Liver (tissue), 9 donors: Measurements from ENCODE around the gene PLA2G4E. TPM values are rescaled to one million over a fixed set of nuclear protein-coding genes. Genes with fewer than 3 reads are reported as not detected.

Experiments used
- DNase-seq: peaks from one replicate; pipeline ENCODE4 v3.0.0-alpha.2; 2017; ENCODE audit warnings: low spot score
- H3K27ac ChIP-seq, 2 donors: one replicate each; pipeline ENCODE4 v1.7.0; 2013; ENCODE audit warnings: inconsistent platforms in 2 of 2, low read length in 2 of 2, control low read depth in 1 of 2, low read depth in 1 of 2, mild to moderate bottlenecking in 1 of 2
- H3K27me3 ChIP-seq, 4 donors: one replicate each; pipeline versions ENCODE4 v1.6.1 to v1.7.0; 2013; ENCODE audit warnings: low read length in 3 of 4, inconsistent platforms in 1 of 4, mild to moderate bottlenecking in 1 of 4, moderate library complexity in 1 of 4; ENCODE audit not compliant: control insufficient read depth in 4 of 4, insufficient read depth in 4 of 4
- H3K36me3 ChIP-seq, 4 donors: one replicate each; pipeline versions ENCODE4 v1.6.1 to v1.7.0; 2013; ENCODE audit warnings: low read length in 3 of 4, mild to moderate bottlenecking in 3 of 4, low read depth in 1 of 4, moderate library complexity in 1 of 4; ENCODE audit not compliant: control insufficient read depth in 4 of 4, insufficient read depth in 3 of 4
- H3K4me1 ChIP-seq, 4 donors: one replicate each; pipeline versions ENCODE4 v1.6.1 to v1.7.0; 2013; ENCODE audit warnings: low read length in 3 of 4, mild to moderate bottlenecking in 3 of 4, moderate library complexity in 1 of 4; ENCODE audit not compliant: control insufficient read depth in 4 of 4, insufficient read depth in 4 of 4
- H3K4me3 ChIP-seq, 3 donors: one replicate each; pipeline versions ENCODE4 v1.6.1 to v1.7.0; 2013; ENCODE audit warnings: low read length in 3 of 3, control low read depth in 1 of 3, low read depth in 1 of 3, mild to moderate bottlenecking in 1 of 3
- H3K9ac ChIP-seq, 2 donors: one replicate each; pipeline ENCODE4 v1.7.0; 2013; ENCODE audit warnings: low read length in 2 of 2, mild to moderate bottlenecking in 2 of 2, moderate library complexity in 2 of 2, control low read depth in 1 of 2, low read depth in 1 of 2
- H3K9me3 ChIP-seq, 4 donors: one replicate each; pipeline versions ENCODE4 v1.6.1 to v1.7.0; 2013; ENCODE audit warnings: low read length in 3 of 4; ENCODE audit not compliant: control insufficient read depth in 4 of 4
- EGR1 ChIP-seq, 2 donors: IDR thresholded peaks; 2 replicates each; pipeline ENCODE4 v1.6.1; 2016 to 2018; ENCODE audit warnings: antibody characterized with exemption in 2 of 2, low read depth in 2 of 2
- FOXA1 ChIP-seq: IDR thresholded peaks from 2 replicates; pipeline ENCODE4 v1.6.1; 2016; ENCODE audit warnings: antibody characterized with exemption
- FOXA2 ChIP-seq: IDR thresholded peaks from 2 replicates; pipeline ENCODE4 v1.6.1; 2016; ENCODE audit warnings: antibody characterized with exemption
- GABPA ChIP-seq, 2 donors: IDR thresholded peaks in 1 of 2; conservative IDR thresholded peaks in 1 of 2; 2 replicates each; pipeline ENCODE4 v1.6.1; 2016; ENCODE audit warnings: antibody characterized with exemption in 2 of 2, mild to moderate bottlenecking in 1 of 2, moderate library complexity in 1 of 2
- HNF4A ChIP-seq, 2 donors: conservative IDR thresholded peaks; 2 replicates each; pipeline ENCODE4 v1.6.1; 2016; ENCODE audit warnings: antibody characterized with exemption in 2 of 2, mild to moderate bottlenecking in 2 of 2
- HNF4G ChIP-seq: IDR thresholded peaks from 2 replicates; pipeline ENCODE4 v1.6.1; 2016; ENCODE audit warnings: antibody characterized with exemption
- JUND ChIP-seq, 2 donors: IDR thresholded peaks; 2 replicates each; pipeline ENCODE4 v1.6.1; 2016; ENCODE audit warnings: antibody characterized with exemption in 2 of 2
- NR2F2 ChIP-seq: IDR thresholded peaks from 2 replicates; pipeline ENCODE4 v1.6.1; 2016; ENCODE audit warnings: antibody characterized with exemption
- RAD21 ChIP-seq, 2 donors: IDR thresholded peaks; 2 replicates each; pipeline ENCODE4 v1.6.1; 2016; ENCODE audit warnings: antibody characterized with exemption in 2 of 2, mild to moderate bottlenecking in 2 of 2
- RXRA ChIP-seq, 2 donors: IDR thresholded peaks; 2 replicates each; pipeline ENCODE4 v1.6.1; 2017 to 2018; ENCODE audit warnings: antibody characterized with exemption in 2 of 2, mild to moderate bottlenecking in 1 of 2
- SP1 ChIP-seq: IDR thresholded peaks from 2 replicates; pipeline ENCODE4 v1.6.1; 2018; ENCODE audit warnings: antibody characterized with exemption, mild to moderate bottlenecking
- TAF1 ChIP-seq: conservative IDR thresholded peaks from 2 replicates; pipeline ENCODE4 v1.6.1; 2016; ENCODE audit warnings: antibody characterized with exemption, mild to moderate bottlenecking
- YY1 ChIP-seq: IDR thresholded peaks from 2 replicates; pipeline ENCODE4 v1.6.1; 2016; ENCODE audit warnings: antibody characterized with exemption, mild to moderate bottlenecking
- WGBS: extraction: QIAGEN DNeasy Blood & Tissue Kit; methylation state at CpG from one replicate; pipeline ENCODE4 v1.1.7; 2013; 5-methylcytosine and 5-hydroxymethylcytosine counted together
- polyA plus RNA-seq, 2 donors: library from polyadenylated mRNA; stranded (reverse) in 1 of 2; unstranded in 1 of 2; fragments of 200-250 nt in 1 of 2; fragments of >200 nt in 1 of 2; fragmentation: Nextera tagmentation in 1 of 2; extraction: Ambion mirVana in 1 of 2; gene quantifications; one replicate each; pipeline versions ENCODE4 v1.2.1 to v1.2.3, GENCODE V29; 2013 to 2015
- total RNA-seq, 2 donors: library from RNA; depleted of rRNA; stranded (reverse); fragments of >200 nt; gene quantifications; one replicate each; pipeline ENCODE4 v1.2.3, GENCODE V29; 2014
- TF ChIP-seq, protein P1 (sequence below): IDR thresholded peaks from 2 replicates; pipeline ENCODE4 v1.6.1; 2016; ENCODE audit warnings: antibody characterized with exemption
- TF ChIP-seq, protein P2 (sequence below): IDR thresholded peaks from 2 replicates; pipeline ENCODE4 v1.6.1; 2016; ENCODE audit warnings: antibody characterized with exemption
- TF ChIP-seq, protein P3 (sequence below): IDR thresholded peaks from 2 replicates; pipeline ENCODE4 v1.6.1; 2016; ENCODE audit warnings: antibody characterized with exemption
- TF ChIP-seq, protein P4 (sequence below): IDR thresholded peaks from 2 replicates; pipeline ENCODE4 v1.6.1; 2016; ENCODE audit warnings: antibody characterized with exemption, mild to moderate bottlenecking
- TF ChIP-seq, protein P5 (sequence below): fragments of 150-350 bp; IDR thresholded peaks from 2 replicates; pipeline ENCODE4 v1.5.1; 2017; ENCODE audit warnings: improper control_type of control experiment, low read depth, low read length; ENCODE audit not compliant: missing input control
- donor health status: healthy.
- donor health status: healthy.
- donor health status: healthy.
- donor health status: healthy.
- donor health status: healthy.

Gene PLA2G4E
- total and polyA plus RNA-seq, 4 donors, result not detected

DNA sequence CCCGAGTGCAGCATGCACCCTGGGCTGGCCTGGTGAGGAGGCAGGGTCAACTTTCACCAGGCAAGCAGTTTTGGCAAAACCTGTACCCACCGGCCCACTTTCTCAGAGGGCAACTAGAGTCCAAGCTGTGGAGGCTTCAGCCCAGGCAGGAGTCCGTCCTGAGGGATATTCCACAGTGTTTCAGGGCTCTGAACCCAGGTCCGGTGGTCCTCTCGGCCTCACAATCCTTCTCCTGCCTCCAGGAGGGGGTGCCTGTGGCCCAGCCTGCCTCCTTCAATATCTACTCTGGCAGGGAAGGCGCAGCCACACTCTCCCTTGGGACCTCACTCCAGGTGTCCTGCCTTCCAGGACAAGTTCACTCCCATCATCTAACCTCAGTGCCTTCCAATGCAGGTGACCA is 3.9 kb downstream of the PLA2G4E start:
- TF ChIP-seq NR2F2, result no peak
- no peak for TF ChIP-seq GABPA (IDR thresholded peaks at IDR 0.05 in 1 of 2, conservative IDR thresholded peaks at IDR 0.05 in 1 of 2)
- no peak for TF ChIP-seq FOXA2
- no peak for TF ChIP-seq HNF4G
- no peak for TF ChIP-seq EGR1 (IDR thresholded peaks at IDR 0.05; ENCODE audit: low read depth in 2 of 2)
- TF ChIP-seq, protein P1, sequence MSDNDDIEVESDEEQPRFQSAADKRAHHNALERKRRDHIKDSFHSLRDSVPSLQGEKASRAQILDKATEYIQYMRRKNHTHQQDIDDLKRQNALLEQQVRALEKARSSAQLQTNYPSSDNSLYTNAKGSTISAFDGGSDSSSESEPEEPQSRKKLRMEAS, result no peak
- no peak overlapping the region for H3K4me3 ChIP-seq
- no peaks in the 10 kb centered on the region for H3K27me3 ChIP-seq
- no peaks in the 10 kb centered on the region for H3K36me3 ChIP-seq
- 86% methylated on average over 6 of the region's 6 CpGs for WGBS
- H3K9ac ChIP-seq, result no peak overlapping the region
- no peak for DNase-seq
- no peak overlapping the region for H3K27ac ChIP-seq
- H3K4me1 ChIP-seq, result no peaks in the 10 kb centered on the region
- H3K9me3 ChIP-seq, result no peaks in the 10 kb centered on the region

DNA sequence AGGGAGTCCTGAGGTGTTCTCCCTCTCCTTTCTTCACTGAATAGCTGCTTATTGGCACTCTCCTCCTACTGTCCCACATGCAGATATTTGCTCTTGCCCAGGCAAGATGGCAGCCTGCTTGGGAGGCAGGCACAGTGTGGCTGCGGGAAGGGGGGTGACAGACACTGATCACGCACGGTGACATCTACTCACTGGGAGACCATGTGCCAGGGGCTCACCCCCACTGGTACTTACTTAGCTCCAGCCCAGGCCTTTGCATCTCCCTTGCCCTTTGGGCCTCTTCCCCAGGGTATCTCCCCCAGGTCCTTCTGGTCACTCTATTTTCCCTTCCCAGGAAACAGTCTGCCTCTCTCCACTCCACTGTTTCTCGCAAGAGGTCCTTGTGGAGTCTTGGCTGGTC is 6.4 kb downstream of the PLA2G4E start:
- Histone ChIP-seq H3K36me3 (no peaks in the 10 kb centered on the region), H3K27me3 (no peaks in the 10 kb centered on the region), H3K4me1 (no peaks in the 10 kb centered on the region), H3K27ac (no peak overlapping the region), H3K9me3 (no peaks in the 10 kb centered on the region), H3K9ac (no peak overlapping the region), H3K4me3 (no peak overlapping the region)
- 95% methylated on average over 4 of the region's 4 CpGs for WGBS
- TF ChIP-seq, protein P2, sequence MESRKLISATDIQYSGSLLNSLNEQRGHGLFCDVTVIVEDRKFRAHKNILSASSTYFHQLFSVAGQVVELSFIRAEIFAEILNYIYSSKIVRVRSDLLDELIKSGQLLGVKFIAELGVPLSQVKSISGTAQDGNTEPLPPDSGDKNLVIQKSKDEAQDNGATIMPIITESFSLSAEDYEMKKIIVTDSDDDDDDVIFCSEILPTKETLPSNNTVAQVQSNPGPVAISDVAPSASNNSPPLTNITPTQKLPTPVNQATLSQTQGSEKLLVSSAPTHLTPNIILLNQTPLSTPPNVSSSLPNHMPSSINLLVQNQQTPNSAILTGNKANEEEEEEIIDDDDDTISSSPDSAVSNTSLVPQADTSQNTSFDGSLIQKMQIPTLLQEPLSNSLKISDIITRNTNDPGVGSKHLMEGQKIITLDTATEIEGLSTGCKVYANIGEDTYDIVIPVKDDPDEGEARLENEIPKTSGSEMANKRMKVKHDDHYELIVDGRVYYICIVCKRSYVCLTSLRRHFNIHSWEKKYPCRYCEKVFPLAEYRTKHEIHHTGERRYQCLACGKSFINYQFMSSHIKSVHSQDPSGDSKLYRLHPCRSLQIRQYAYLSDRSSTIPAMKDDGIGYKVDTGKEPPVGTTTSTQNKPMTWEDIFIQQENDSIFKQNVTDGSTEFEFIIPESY, result no peak
- TF ChIP-seq FOXA2 (no peak), TAF1 (no peak), NR2F2 (no peak), YY1 (no peak), FOXA1 (no peak), JUND (IDR thresholded peaks at IDR 0.05) (no peak), HNF4G (no peak), HNF4A (conservative IDR thresholded peaks at IDR 0.05) (no peak), GABPA (IDR thresholded peaks at IDR 0.05 in 1 of 2, conservative IDR thresholded peaks at IDR 0.05 in 1 of 2) (no peak), SP1 (no peak), RAD21 (IDR thresholded peaks at IDR 0.05) (no peak), EGR1 (IDR thresholded peaks at IDR 0.05; ENCODE audit: low read depth in 2 of 2) (no peak), RXRA (IDR thresholded peaks at IDR 0.05) (no peak)
- TF ChIP-seq, protein P3, sequence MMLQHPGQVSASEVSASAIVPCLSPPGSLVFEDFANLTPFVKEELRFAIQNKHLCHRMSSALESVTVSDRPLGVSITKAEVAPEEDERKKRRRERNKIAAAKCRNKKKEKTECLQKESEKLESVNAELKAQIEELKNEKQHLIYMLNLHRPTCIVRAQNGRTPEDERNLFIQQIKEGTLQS, result no peak
- TF ChIP-seq, protein P1, result no peak
- TF ChIP-seq, protein P4, sequence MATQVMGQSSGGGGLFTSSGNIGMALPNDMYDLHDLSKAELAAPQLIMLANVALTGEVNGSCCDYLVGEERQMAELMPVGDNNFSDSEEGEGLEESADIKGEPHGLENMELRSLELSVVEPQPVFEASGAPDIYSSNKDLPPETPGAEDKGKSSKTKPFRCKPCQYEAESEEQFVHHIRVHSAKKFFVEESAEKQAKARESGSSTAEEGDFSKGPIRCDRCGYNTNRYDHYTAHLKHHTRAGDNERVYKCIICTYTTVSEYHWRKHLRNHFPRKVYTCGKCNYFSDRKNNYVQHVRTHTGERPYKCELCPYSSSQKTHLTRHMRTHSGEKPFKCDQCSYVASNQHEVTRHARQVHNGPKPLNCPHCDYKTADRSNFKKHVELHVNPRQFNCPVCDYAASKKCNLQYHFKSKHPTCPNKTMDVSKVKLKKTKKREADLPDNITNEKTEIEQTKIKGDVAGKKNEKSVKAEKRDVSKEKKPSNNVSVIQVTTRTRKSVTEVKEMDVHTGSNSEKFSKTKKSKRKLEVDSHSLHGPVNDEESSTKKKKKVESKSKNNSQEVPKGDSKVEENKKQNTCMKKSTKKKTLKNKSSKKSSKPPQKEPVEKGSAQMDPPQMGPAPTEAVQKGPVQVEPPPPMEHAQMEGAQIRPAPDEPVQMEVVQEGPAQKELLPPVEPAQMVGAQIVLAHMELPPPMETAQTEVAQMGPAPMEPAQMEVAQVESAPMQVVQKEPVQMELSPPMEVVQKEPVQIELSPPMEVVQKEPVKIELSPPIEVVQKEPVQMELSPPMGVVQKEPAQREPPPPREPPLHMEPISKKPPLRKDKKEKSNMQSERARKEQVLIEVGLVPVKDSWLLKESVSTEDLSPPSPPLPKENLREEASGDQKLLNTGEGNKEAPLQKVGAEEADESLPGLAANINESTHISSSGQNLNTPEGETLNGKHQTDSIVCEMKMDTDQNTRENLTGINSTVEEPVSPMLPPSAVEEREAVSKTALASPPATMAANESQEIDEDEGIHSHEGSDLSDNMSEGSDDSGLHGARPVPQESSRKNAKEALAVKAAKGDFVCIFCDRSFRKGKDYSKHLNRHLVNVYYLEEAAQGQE, result no peak
- TF ChIP-seq, protein P5, sequence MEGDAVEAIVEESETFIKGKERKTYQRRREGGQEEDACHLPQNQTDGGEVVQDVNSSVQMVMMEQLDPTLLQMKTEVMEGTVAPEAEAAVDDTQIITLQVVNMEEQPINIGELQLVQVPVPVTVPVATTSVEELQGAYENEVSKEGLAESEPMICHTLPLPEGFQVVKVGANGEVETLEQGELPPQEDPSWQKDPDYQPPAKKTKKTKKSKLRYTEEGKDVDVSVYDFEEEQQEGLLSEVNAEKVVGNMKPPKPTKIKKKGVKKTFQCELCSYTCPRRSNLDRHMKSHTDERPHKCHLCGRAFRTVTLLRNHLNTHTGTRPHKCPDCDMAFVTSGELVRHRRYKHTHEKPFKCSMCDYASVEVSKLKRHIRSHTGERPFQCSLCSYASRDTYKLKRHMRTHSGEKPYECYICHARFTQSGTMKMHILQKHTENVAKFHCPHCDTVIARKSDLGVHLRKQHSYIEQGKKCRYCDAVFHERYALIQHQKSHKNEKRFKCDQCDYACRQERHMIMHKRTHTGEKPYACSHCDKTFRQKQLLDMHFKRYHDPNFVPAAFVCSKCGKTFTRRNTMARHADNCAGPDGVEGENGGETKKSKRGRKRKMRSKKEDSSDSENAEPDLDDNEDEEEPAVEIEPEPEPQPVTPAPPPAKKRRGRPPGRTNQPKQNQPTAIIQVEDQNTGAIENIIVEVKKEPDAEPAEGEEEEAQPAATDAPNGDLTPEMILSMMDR, result no peak
- DNase-seq, result no peak
